ENCODE results near the gene LRRC43. TPM values are rescaled to one million over a fixed set of nuclear protein-coding genes. Genes with fewer than 3 reads are reported as not detected.
A peak's percentile ranks its signal among the peaks of the same experiment; 100 is the strongest.

LRRC43 gene
- total and polyA plus RNA-seq, 8 donors, result 0.70 to 3.3 (median 2.3) TPM

- H3K27me3 ChIP-seq, result no peaks in the 10 kb centered on the region
- DNase-seq (no peak), ATAC-seq (no peak)
- H3K4me1 ChIP-seq, result no peaks in the 10 kb centered on the region
- no peak overlapping the region for H3K4me3 ChIP-seq
- H3K27ac ChIP-seq, result no peak overlapping the region
- no peaks in the 10 kb centered on the region for H3K9me3 ChIP-seq
- intact Hi-C loops (cut with DNase I), result no loop called here
- no peak for TF ChIP-seq CTCF (IDR thresholded peaks at IDR 0.05)
- peaks cover 0 to 43% of the 10 kb centered on the region in 2 donors for H3K36me3 ChIP-seq
These were observed 37.2 kb upstream of the LRRC43 start for GRCh38 chr12:122145505-122146330.

DNA sequence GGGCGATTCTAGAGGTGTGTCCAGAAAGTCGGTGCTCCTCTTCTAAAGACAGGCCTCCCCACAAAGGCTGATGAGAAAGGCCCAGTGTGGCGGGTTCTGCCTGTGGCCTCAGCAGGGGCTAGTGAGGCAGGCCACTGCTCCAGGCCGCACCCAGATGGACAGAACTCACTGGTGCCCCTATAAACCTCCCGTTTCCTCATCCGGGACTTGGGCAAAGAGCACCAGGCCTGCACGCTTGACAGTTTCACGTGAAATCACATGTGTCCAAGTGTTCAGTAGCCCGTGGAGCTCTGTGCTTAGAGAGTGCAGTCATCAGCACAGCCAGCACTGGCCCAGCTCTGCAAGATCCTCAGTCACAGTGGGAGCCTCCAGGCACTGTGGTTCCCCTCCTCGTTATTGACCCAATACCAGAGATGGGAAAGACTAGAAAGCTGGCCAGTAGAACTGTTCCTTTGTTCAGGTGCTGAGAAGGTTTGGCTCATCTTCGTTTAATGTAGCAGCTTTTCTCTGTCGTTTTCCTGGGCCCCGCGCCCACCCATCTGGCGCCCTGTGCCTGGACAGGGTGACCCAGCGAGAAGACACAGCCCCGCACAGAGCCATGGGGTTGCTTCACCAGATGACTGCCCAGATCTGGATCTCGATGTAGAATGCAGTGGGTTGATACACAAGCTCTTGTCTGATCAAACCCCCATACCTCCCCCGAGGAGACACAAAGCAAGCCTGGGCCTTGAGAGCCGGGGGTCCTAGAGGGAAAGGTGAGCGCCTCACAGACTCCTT is 35.2 kb upstream of the LRRC43 start:
- no peak for DNase-seq
- intact Hi-C loops (cut with DNase I), result no loop called here
- no peak for TF ChIP-seq CTCF (IDR thresholded peaks at IDR 0.05)
- Histone ChIP-seq H3K27ac (no peak overlapping the region), H3K27me3 (no peaks in the 10 kb centered on the region), H3K9me3 (no peaks in the 10 kb centered on the region), H3K4me3 (no peak overlapping the region), H3K36me3 (peaks cover 0 to 24% of the 10 kb centered on the region in 2 donors), H3K4me1 (no peaks in the 10 kb centered on the region)
- no peak for ATAC-seq

DNA sequence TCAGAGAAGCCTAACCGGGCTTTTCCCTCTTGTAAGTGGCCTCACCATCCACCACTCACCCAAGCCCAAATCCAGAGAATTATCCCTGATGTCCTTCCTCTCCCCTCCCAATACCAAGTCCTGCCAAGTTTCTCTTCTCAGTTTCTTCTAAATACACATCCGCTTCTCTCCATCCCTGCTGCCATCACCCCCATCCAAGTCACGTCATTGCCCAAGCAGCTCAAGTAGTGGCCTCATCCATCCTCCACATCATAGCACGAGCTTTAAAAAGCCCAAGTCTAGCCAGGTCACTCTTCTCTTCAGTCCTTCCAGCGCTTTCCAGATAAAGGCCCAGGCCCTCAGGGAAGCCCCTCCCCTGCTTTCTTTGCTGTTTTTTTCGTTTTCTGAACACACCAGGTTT is 34.3 kb upstream of the LRRC43 start:
- DNase-seq (peak in 2 of 4 donors; percentile 17 to 56), ATAC-seq (no peak)
- H3K9me3 ChIP-seq, result no peaks in the 10 kb centered on the region
- no peaks in the 10 kb centered on the region for H3K4me1 ChIP-seq
- peaks cover 0 to 14% of the 10 kb centered on the region in 2 donors for H3K36me3 ChIP-seq
- no peaks in the 10 kb centered on the region for H3K27me3 ChIP-seq
- intact Hi-C loops (cut with DNase I), result no loop called here
- H3K4me3 ChIP-seq, result no peak overlapping the region
- no peak overlapping the region for H3K27ac ChIP-seq
- TF ChIP-seq CTCF (IDR thresholded peaks at IDR 0.05), result no peak

- TF ChIP-seq CTCF (IDR thresholded peaks at IDR 0.05), result no peak
- ATAC-seq (no peak), DNase-seq (no peak)
- no peaks in the 10 kb centered on the region for H3K9me3 ChIP-seq
- no peaks in the 10 kb centered on the region for H3K36me3 ChIP-seq
- H3K4me1 ChIP-seq, result no peaks in the 10 kb centered on the region
- no peak overlapping the region for H3K4me3 ChIP-seq
- H3K27me3 ChIP-seq, result no peaks in the 10 kb centered on the region
- intact Hi-C loops (cut with DNase I), result no loop called here
- no peak overlapping the region for H3K27ac ChIP-seq
These were observed 32.7 kb upstream of the LRRC43 start for GRCh38 chr12:122150127-122150681.

GRCh38 chr12:122152754-122153153 is 30.2 kb upstream of the LRRC43 start:
- intact Hi-C loops (cut with DNase I), result no loop called here
- TF ChIP-seq CTCF (IDR thresholded peaks at IDR 0.05), result no peak

More at GRCh38 chr12:122152754-122153153, 30.2 kb upstream of the LRRC43 start:
- no peak for ATAC-seq
- Histone ChIP-seq H3K36me3 (no peaks in the 10 kb centered on the region), H3K27ac (no peak overlapping the region), H3K4me3 (no peak overlapping the region), H3K9me3 (no peaks in the 10 kb centered on the region), H3K4me1 (no peaks in the 10 kb centered on the region), H3K27me3 (no peaks in the 10 kb centered on the region)
- no peak for DNase-seq
